OCI-LY7 (cell line): ENCODE results near the gene LMTK3. TPM values are rescaled to one million over a fixed set of nuclear protein-coding genes. Genes with fewer than 3 reads are reported as not detected.

Source experiments
- BruUV-seq: library from RNA; stranded (reverse); fragments of 400-500 nt; replicated peaks from 2 replicates; lab custom pipeline; 2021; lab: Mats Ljungman, UMichigan
- CTCF ChIA-PET: fragments of 300-600 bp; sonication (Branson Sonifier 250); formaldehyde crosslinking; loops from one replicate; lab custom pipeline; 2022; ENCODE audit warnings: antibody characterized with exemption; ENCODE audit not compliant: unreplicated experiment; lab: Charles Lee
- POLR2A ChIA-PET: fragments of 300-600 bp; sonication (Branson Sonifier 250); formaldehyde crosslinking; loops from one replicate; lab custom pipeline; 2022; ENCODE audit warnings: antibody characterized with exemption; lab: Charles Lee
- DNase-seq: peaks from one replicate; pipeline ENCODE4 v3.0.0-alpha.2; 2015; ENCODE audit warnings: low spot score
- H2AFZ ChIP-seq: fragments of 200-600 bp; sonication (generic), shearing (Covaris generic); 2 replicates; pipeline ENCODE4 v1.6.1; 2014; ENCODE audit warnings: mild to moderate bottlenecking, antibody characterized with exemption, low read length, moderate library complexity
- H3K27ac ChIP-seq: fragments of 200-600 bp; sonication (generic); 2 replicates; pipeline ENCODE4 v1.5.1; 2014; ENCODE audit warnings: mixed run types, low read depth, mild to moderate bottlenecking, moderate library complexity, low read length, inconsistent platforms; ENCODE audit not compliant: poor library complexity, severe bottlenecking
- H3K36me3 ChIP-seq: fragments of 200-600 bp; sonication (generic); 2 replicates; pipeline ENCODE4 v1.6.1; 2014; ENCODE audit warnings: mild to moderate bottlenecking, antibody characterized with exemption, low read length, moderate library complexity, mixed read lengths; ENCODE audit not compliant: insufficient read depth
- H3K4me1 ChIP-seq: fragments of 200-600 bp; sonication (generic); 2 replicates; pipeline ENCODE4 v1.5.1; 2014; ENCODE audit warnings: mild to moderate bottlenecking, low read length; ENCODE audit not compliant: insufficient read depth, poor library complexity, severe bottlenecking
- H3K4me2 ChIP-seq: fragments of 200-600 bp; sonication (generic); 2 replicates; pipeline ENCODE4 v1.6.1; 2014; ENCODE audit warnings: mild to moderate bottlenecking, low read length
- H3K4me3 ChIP-seq: fragments of 200-600 bp; sonication (generic); 2 replicates; pipeline ENCODE4 v1.5.1; 2014; ENCODE audit warnings: mild to moderate bottlenecking, low read depth, low read length; ENCODE audit not compliant: poor library complexity, severe bottlenecking
- H3K79me2 ChIP-seq: fragments of 200-600 bp; sonication (generic); 2 replicates; pipeline ENCODE4 v1.6.1; 2016; ENCODE audit warnings: low read depth, mild to moderate bottlenecking, low read length, moderate library complexity, mixed read lengths; ENCODE audit not compliant: insufficient read depth
- H3K9me2 ChIP-seq: fragments of 200-600 bp; sonication (generic); 2 replicates; pipeline ENCODE4 v1.6.1; 2016; ENCODE audit warnings: mild to moderate bottlenecking, low read length, mixed read lengths; ENCODE audit not compliant: insufficient read depth
- H3K9me3 ChIP-seq: fragments of 200-600 bp; sonication (generic); 2 replicates; pipeline ENCODE4 v1.6.1; 2014; ENCODE audit warnings: mild to moderate bottlenecking, mixed run types, low read length, mixed read lengths
- H4K20me1 ChIP-seq: fragments of 200-600 bp; sonication (generic); 2 replicates; pipeline ENCODE4 v1.6.1; 2014; ENCODE audit warnings: mild to moderate bottlenecking, antibody characterized with exemption, low read length, moderate library complexity, mixed read lengths; ENCODE audit not compliant: insufficient read depth
- CTCF ChIP-seq: fragments of 200-600 bp; sonication (generic); conservative IDR thresholded peaks from 2 replicates; pipeline ENCODE4 v1.5.1; 2014; ENCODE audit warnings: mild to moderate bottlenecking, antibody characterized with exemption, low read length, moderate library complexity, mixed read lengths
- EZH2phosphoT487 ChIP-seq: fragments of 200-600 bp; sonication (generic); IDR thresholded peaks from 2 replicates; pipeline ENCODE4 v1.6.1; 2018; ENCODE audit warnings: low read depth, borderline replicate concordance, mild to moderate bottlenecking, mixed run types, antibody characterized with exemption, low read length, moderate library complexity, mixed read lengths
- intact Hi-C: fragments of 100-400 bp; cut with micrococcal nuclease; formaldehyde crosslinking; loops from one replicate; pipeline ENCODE4 v1.10.0; 2022; ENCODE audit not compliant: unreplicated experiment
- total RNA-seq, 2 experiments: library from RNA; depleted of rRNA in 1 of 2; stranded (reverse); fragments of >200 nt in 1 of 2; shearing (Covaris generic) in 1 of 2; gene quantifications; 2 replicates each; pipeline ENCODE4 v1.2.3, GENCODE V29; 2014 to 2022

LMTK3 gene
- total RNA-seq, 2 experiments from 2014 or later, result 1.3 to 9.7 TPM

- Histone ChIP-seq H3K27ac (no peak overlapping the region), H3K9me3 (no peaks in the 10 kb centered on the region), H3K36me3 (no peaks in the 10 kb centered on the region), H3K9me2 (no peaks in the 10 kb centered on the region), H3K79me2 (no peaks in the 10 kb centered on the region), H2AFZ (no peak overlapping the region), H3K4me1 (no peaks in the 10 kb centered on the region), H3K4me2 (no peak overlapping the region), H4K20me1 (no peaks in the 10 kb centered on the region), H3K4me3 (no peak overlapping the region)
- DNase-seq, result no peak
- POLR2A ChIA-PET, result interaction anchor here (0.6 kb wide), 1 partner anchor 537 kb away, joined by 3 read pairs; no protein-coding TSS in a partner anchor
- intact Hi-C loops, result no loop called here
- no TSS peak for BruUV-seq
- CTCF ChIA-PET, result no interaction called here
- TF ChIP-seq CTCF (no peak), EZH2phosphoT487 (no peak)
These were observed 37.7 kb upstream of the LMTK3 start for GRCh38 chr19:48549380-48549779.

GRCh38 chr19:48548253-48548911 is 36.7 kb upstream of the LMTK3 start:
- no peak for TF ChIP-seq EZH2phosphoT487
- TF ChIP-seq CTCF, result no peak
- POLR2A ChIA-PET, result no interaction called here
- Histone ChIP-seq H2AFZ (no peak overlapping the region), H4K20me1 (no peaks in the 10 kb centered on the region), H3K36me3 (no peaks in the 10 kb centered on the region), H3K4me2 (no peak overlapping the region), H3K4me3 (no peak overlapping the region), H3K4me1 (no peaks in the 10 kb centered on the region), H3K27ac (no peak overlapping the region), H3K79me2 (no peaks in the 10 kb centered on the region), H3K9me3 (no peaks in the 10 kb centered on the region), H3K9me2 (no peaks in the 10 kb centered on the region)
- intact Hi-C loops, result no loop called here
- CTCF ChIA-PET, result no interaction called here
- DNase-seq, result no peak
- BruUV-seq, result no TSS peak

GRCh38 chr19:48547722-48548121 is 36.1 kb upstream of the LMTK3 start:
- H2AFZ ChIP-seq, result no peak overlapping the region
- POLR2A ChIA-PET, result no interaction called here
- CTCF ChIA-PET, result no interaction called here
- no peaks in the 10 kb centered on the region for H3K36me3 ChIP-seq
- H3K79me2 ChIP-seq, result no peaks in the 10 kb centered on the region
- no peak overlapping the region for H3K4me3 ChIP-seq
- H3K9me2 ChIP-seq, result no peaks in the 10 kb centered on the region
- no peak for TF ChIP-seq EZH2phosphoT487
- no peak for TF ChIP-seq CTCF
- BruUV-seq, result no TSS peak
- no peaks in the 10 kb centered on the region for H3K9me3 ChIP-seq
- no peak overlapping the region for H3K27ac ChIP-seq
- intact Hi-C loops, result no loop called here
- no peaks in the 10 kb centered on the region for H4K20me1 ChIP-seq
- no peak for DNase-seq
- H3K4me1 ChIP-seq, result no peaks in the 10 kb centered on the region
- no peak overlapping the region for H3K4me2 ChIP-seq
